Activated CD4-positive, alpha-beta memory T cell treated with anti-CD3 and anti-CD28 coated beads for 36 hours (primary cell): ENCODE results near the gene CD248. TPM values are rescaled to one million over a fixed set of nuclear protein-coding genes. Genes with fewer than 3 reads are reported as not detected.
"Not testable (repeated sequence)": the region's sequence is repeated elsewhere in the genome, so short reads cannot be mapped to it uniquely, and the experiment has no call there.

Experiments
- CTCF ChIA-PET: fragments of 350-600 bp; sonication (Branson Sonifier 250); formaldehyde crosslinking; loops from one replicate; lab custom pipeline; 2021; ENCODE audit warnings: antibody characterized with exemption, inconsistent platforms; lab: Charles Lee
- POLR2A ChIA-PET: fragments of 350-600 bp; sonication (Branson Sonifier 250); formaldehyde crosslinking; loops from one replicate; lab custom pipeline; 2021; ENCODE audit warnings: antibody characterized with exemption; lab: Charles Lee
- DNase-seq: peaks from one replicate; pipeline ENCODE4 v3.0.0-alpha.2; 2020
- H3K27ac Mint-ChIP-seq: one replicate; pipeline ENCODE4 v1.8.0; 2021; ENCODE audit warnings: mixed read lengths
- H3K27me3 Mint-ChIP-seq: one replicate; pipeline ENCODE4 v1.8.0; 2021; ENCODE audit warnings: mixed read lengths
- H3K36me3 Mint-ChIP-seq: one replicate; pipeline ENCODE4 v1.8.0; 2021; ENCODE audit warnings: mixed read lengths
- H3K4me1 Mint-ChIP-seq: one replicate; pipeline ENCODE4 v1.8.0; 2021; ENCODE audit warnings: low read depth, mixed read lengths
- H3K4me3 Mint-ChIP-seq: one replicate; pipeline ENCODE4 v1.8.0; 2021; ENCODE audit warnings: mild to moderate bottlenecking, mixed read lengths
- H3K9me3 Mint-ChIP-seq: one replicate; pipeline ENCODE4 v1.8.0; 2021; ENCODE audit warnings: mixed read lengths
- intact Hi-C: fragments of 100-400 bp; cut with micrococcal nuclease; formaldehyde crosslinking; loops from one replicate; pipeline ENCODE4 v1.15.1; 2023
- total RNA-seq, 2 experiments: library from RNA; stranded (reverse); gene quantifications; one replicate each; pipeline ENCODE4 v1.2.3, GENCODE V29; 2021

CD248 gene
- total RNA-seq, 2 experiments from 2014 or later: not detected

GRCh38 chr11:66282468-66283455, 34.1 kb downstream of the CD248 start:
- peaks cover 31% of the 10 kb centered on the region for H3K4me1 Mint-ChIP-seq
- ChIA-PET CTCF (interaction anchor here (0.6 to 3.1 kb wide), 19 partner anchors 8 to 422 kb away, joined by 3 to 22 read pairs (median 4); partner anchors contain the start of genes RAB1B, RIN1 and TMEM151A), POLR2A (interaction anchor here (1.5 to 1.9 kb wide), 2 partner anchors 15 to 61 kb away, joined by 4 to 6 read pairs; no protein-coding TSS in a partner anchor)
- intact Hi-C loops: loop anchor here (1.0 kb wide), 2 partner anchors 14 to 60 kb away; partner anchors contain the start of gene RAB1B
- no peaks in the 10 kb centered on the region for H3K27me3 Mint-ChIP-seq
- no peaks in the 10 kb centered on the region for H3K9me3 Mint-ChIP-seq
- DNase-seq: peak; percentile 98
- H3K4me3 Mint-ChIP-seq: peak overlapping the region; percentile 57
- H3K27ac Mint-ChIP-seq: peak overlapping the region; percentile 56
- H3K36me3 Mint-ChIP-seq: no peaks in the 10 kb centered on the region

- DNase-seq: no peak
- CTCF ChIA-PET: interaction anchor here (0.7 to 3.1 kb wide), 17 partner anchors 9 to 166 kb away, joined by 3 to 22 read pairs (median 4); partner anchors contain the start of genes RAB1B, RIN1 and TMEM151A
- H3K36me3 Mint-ChIP-seq: no peaks in the 10 kb centered on the region
- H3K4me1 Mint-ChIP-seq: peaks cover 23% of the 10 kb centered on the region
- H3K9me3 Mint-ChIP-seq: no peaks in the 10 kb centered on the region
- POLR2A ChIA-PET: interaction anchor here (1.5 to 1.9 kb wide), 2 partner anchors 14 to 60 kb away, joined by 4 to 6 read pairs; no protein-coding TSS in a partner anchor
- intact Hi-C loops: loop anchor here (1.0 kb wide), 2 partner anchors 14 to 60 kb away; partner anchors contain the start of gene RAB1B
- peak overlapping the region; percentile 28 for H3K27ac Mint-ChIP-seq
- H3K27me3 Mint-ChIP-seq: no peaks in the 10 kb centered on the region
- H3K4me3 Mint-ChIP-seq: peak overlapping the region; percentile 57
Measured at GRCh38 chr11:66281776-66282467, 34.9 kb downstream of the CD248 start.

GRCh38 chr11:66281001-66281400, 35.8 kb downstream of the CD248 start:
- POLR2A ChIA-PET: interaction anchor here (0.6 to 1.2 kb wide), 2 partner anchors 9 to 262 kb away, joined by 3 read pairs; no protein-coding TSS in a partner anchor
- CTCF ChIA-PET: interaction anchor here (1.4 to 3.1 kb wide), 2 partner anchors 21 to 58 kb away, joined by 4 to 19 read pairs; no protein-coding TSS in a partner anchor

GRCh38 chr11:66280428-66280827, 36.4 kb downstream of the CD248 start:
- intact Hi-C loops: no loop called here
- ChIA-PET POLR2A (interaction anchor here (1.2 kb wide), 1 partner anchor 9 kb away, joined by 3 read pairs; no protein-coding TSS in a partner anchor), CTCF (interaction anchor here (0.7 to 3.1 kb wide), 6 partner anchors 9 to 612 kb away, joined by 3 to 19 read pairs (median 4); partner anchors contain the start of genes RAB1B and YIF1A)
- H3K36me3 Mint-ChIP-seq: no peaks in the 10 kb centered on the region
- no peaks in the 10 kb centered on the region for H3K9me3 Mint-ChIP-seq
- H3K4me1 Mint-ChIP-seq: peaks cover 20% of the 10 kb centered on the region
- DNase-seq: no peak
- H3K27me3 Mint-ChIP-seq: no peaks in the 10 kb centered on the region
- no peak overlapping the region for H3K27ac Mint-ChIP-seq
- H3K4me3 Mint-ChIP-seq: no peak overlapping the region

More at GRCh38 chr11:66281001-66281400, 35.8 kb downstream of the CD248 start:
- intact Hi-C loops: no loop called here
- Mint-ChIP-seq H3K36me3 (no peaks in the 10 kb centered on the region), H3K4me3 (no peak overlapping the region), H3K4me1 (peaks cover 20% of the 10 kb centered on the region), H3K27me3 (no peaks in the 10 kb centered on the region), H3K27ac (no peak overlapping the region), H3K9me3 (no peaks in the 10 kb centered on the region)
- DNase-seq: no peak

GRCh38 chr11:66279092-66279734, 37.6 kb downstream of the CD248 start:
- H3K27ac Mint-ChIP-seq: no peak overlapping the region
- no peaks in the 10 kb centered on the region for H3K9me3 Mint-ChIP-seq
- peaks cover 20% of the 10 kb centered on the region for H3K4me1 Mint-ChIP-seq
- ChIA-PET CTCF (interaction anchor here (1.0 to 1.6 kb wide), 3 partner anchors 10 to 57 kb away, joined by 4 to 5 read pairs (median 4); partner anchors contain the start of genes RAB1B and YIF1A), POLR2A (no interaction called here)
- no peaks in the 10 kb centered on the region for H3K27me3 Mint-ChIP-seq
- H3K4me3 Mint-ChIP-seq: peak overlapping the region; percentile 38
- intact Hi-C loops: no loop called here
- H3K36me3 Mint-ChIP-seq: no peaks in the 10 kb centered on the region
- no peak for DNase-seq

- intact Hi-C loops: no loop called here
- H3K9me3 Mint-ChIP-seq: no peaks in the 10 kb centered on the region
- DNase-seq: no peak
- POLR2A ChIA-PET: no interaction called here
- no peak overlapping the region for H3K27ac Mint-ChIP-seq
- H3K4me1 Mint-ChIP-seq: peaks cover 20% of the 10 kb centered on the region
- H3K27me3 Mint-ChIP-seq: no peaks in the 10 kb centered on the region
- CTCF ChIA-PET: interaction anchor here (1.0 to 1.6 kb wide), 2 partner anchors 11 to 56 kb away, joined by 4 to 5 read pairs; partner anchors contain the start of gene YIF1A
- peaks cover under 1% of the 10 kb centered on the region for H3K36me3 Mint-ChIP-seq
- H3K4me3 Mint-ChIP-seq: peak overlapping the region; percentile 41
Measured at GRCh38 chr11:66278363-66279091, 38.3 kb downstream of the CD248 start.

GRCh38 chr11:66277471-66278362, 39.1 kb downstream of the CD248 start, which contains the start of gene CNIH2:
Gene CNIH2, plus strand, starts transcription at chr11:66278175. Its CDS starts 282 bp downstream, at chr11:66278457.
- DNase-seq: peak; percentile 47
- Mint-ChIP-seq H3K9me3 (no peaks in the 10 kb centered on the region), H3K4me3 (peak within 1 kb of the TSS; percentile 41), H3K36me3 (peaks cover 7% of the 10 kb centered on the region), H3K4me1 (peaks cover 13% of the 10 kb centered on the region), H3K27ac (no peak within 1 kb of the TSS), H3K27me3 (no peaks in the 10 kb centered on the region)
- intact Hi-C loops: no loop called here
- POLR2A ChIA-PET: interaction anchor here (0.9 kb wide), 2 partner anchors 9 to 10 kb away, joined by 3 to 5 read pairs; no protein-coding TSS in a partner anchor
- CTCF ChIA-PET: interaction anchor here (0.6 to 0.7 kb wide), 2 partner anchors 18 to 56 kb away, joined by 3 read pairs; no protein-coding TSS in a partner anchor

GRCh38 chr11:66277064-66277463, 39.8 kb downstream of the CD248 start:
- H3K36me3 Mint-ChIP-seq: peaks cover 11% of the 10 kb centered on the region
- H3K4me1 Mint-ChIP-seq, H3K9me3 Mint-ChIP-seq, H3K27me3 Mint-ChIP-seq, H3K27ac Mint-ChIP-seq, DNase-seq, H3K4me3 Mint-ChIP-seq, intact Hi-C loops: not testable (repeated sequence)
- ChIA-PET POLR2A (interaction anchor here (0.9 kb wide), 2 partner anchors 9 to 10 kb away, joined by 3 to 5 read pairs; no protein-coding TSS in a partner anchor), CTCF (interaction anchor here (0.6 to 0.7 kb wide), 2 partner anchors 18 to 56 kb away, joined by 3 read pairs; no protein-coding TSS in a partner anchor)

- H3K9me3 Mint-ChIP-seq, intact Hi-C loops, H3K4me1 Mint-ChIP-seq, H3K4me3 Mint-ChIP-seq, DNase-seq, H3K27me3 Mint-ChIP-seq, H3K27ac Mint-ChIP-seq: not testable (repeated sequence)
- ChIA-PET POLR2A (interaction anchor here (0.9 kb wide), 2 partner anchors 9 to 11 kb away, joined by 3 to 5 read pairs; no protein-coding TSS in a partner anchor), CTCF (interaction anchor here (0.7 kb wide), 1 partner anchor 55 kb away, joined by 3 read pairs; no protein-coding TSS in a partner anchor)
- H3K36me3 Mint-ChIP-seq: peaks cover 13% of the 10 kb centered on the region
Measured at GRCh38 chr11:66276619-66277018, 40.2 kb downstream of the CD248 start.
